ENCODE results near the gene SLC25A11.

The SLC25A11 gene

DNA sequence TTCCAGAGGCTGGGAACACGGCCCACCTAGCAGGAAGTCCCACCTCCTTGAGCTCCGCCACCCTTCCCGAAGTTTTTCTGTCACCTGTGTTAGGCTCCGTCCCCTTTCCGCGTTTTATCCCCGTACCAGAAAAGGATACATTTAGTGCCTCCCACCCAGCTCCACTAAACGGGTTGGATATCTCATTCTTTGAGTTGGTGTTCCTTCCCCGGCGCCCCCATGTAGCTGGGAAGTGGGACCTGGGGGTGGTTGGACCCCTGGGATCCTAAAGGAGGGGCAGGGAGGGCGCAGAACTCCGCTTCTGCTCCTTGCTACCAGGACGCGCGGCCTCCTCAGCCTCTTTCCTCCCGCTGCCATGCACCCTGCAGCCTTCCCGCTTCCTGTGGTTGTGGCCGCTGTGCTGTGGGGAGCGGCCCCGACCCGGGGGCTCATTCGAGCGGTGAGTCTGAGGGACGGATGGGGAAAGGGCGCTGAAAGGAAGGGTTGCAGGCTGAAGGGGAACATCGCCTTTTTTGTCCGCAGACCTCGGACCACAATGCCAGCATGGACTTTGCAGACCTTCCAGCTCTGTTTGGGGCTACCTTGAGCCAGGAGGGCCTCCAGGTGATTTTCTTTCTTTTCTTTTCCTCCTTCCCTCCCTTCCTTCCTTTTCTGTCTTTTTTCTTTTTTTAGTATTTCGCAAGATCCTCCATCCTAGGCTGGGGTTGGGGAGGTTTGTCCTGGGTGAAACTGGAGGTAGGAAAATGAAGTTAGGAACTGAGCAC, 891 bp upstream of the SLC25A11 start:
- H3K36me3 ChIP-seq (ENCODE audit: low read length), result no peaks in the 10 kb centered on the region; the same call in 1 of the 2 replicates
- no peaks in the 10 kb centered on the region for H3K9me3 ChIP-seq (ENCODE audit: insufficient read depth, low read length)
- H3K27me3 ChIP-seq (ENCODE audit: low read length), result no peaks in the 10 kb centered on the region
- H3K79me2 ChIP-seq (ENCODE audit: insufficient read depth, low read length), result peaks cover 54% of the 10 kb centered on the region
- H3K9me2 ChIP-seq (replicated peaks; ENCODE audit: insufficient read depth, low read length), result no peaks in the 10 kb centered on the region
- H3K4me3 ChIP-seq (ENCODE audit: insufficient read depth, low read length, poor library complexity, severe bottlenecking), result peak overlapping the region; percentile 78
- peak overlapping the region; percentile 93 for H3K9ac ChIP-seq (ENCODE audit: low read length)
- H3K4me2 ChIP-seq (ENCODE audit: low read depth, low read length, poor library complexity, severe bottlenecking), result peak overlapping the region; percentile 97
- H2AFZ ChIP-seq (ENCODE audit: low read depth, low read length, severe bottlenecking), result no peak overlapping the region
- TF ChIP-seq, protein P1, sequence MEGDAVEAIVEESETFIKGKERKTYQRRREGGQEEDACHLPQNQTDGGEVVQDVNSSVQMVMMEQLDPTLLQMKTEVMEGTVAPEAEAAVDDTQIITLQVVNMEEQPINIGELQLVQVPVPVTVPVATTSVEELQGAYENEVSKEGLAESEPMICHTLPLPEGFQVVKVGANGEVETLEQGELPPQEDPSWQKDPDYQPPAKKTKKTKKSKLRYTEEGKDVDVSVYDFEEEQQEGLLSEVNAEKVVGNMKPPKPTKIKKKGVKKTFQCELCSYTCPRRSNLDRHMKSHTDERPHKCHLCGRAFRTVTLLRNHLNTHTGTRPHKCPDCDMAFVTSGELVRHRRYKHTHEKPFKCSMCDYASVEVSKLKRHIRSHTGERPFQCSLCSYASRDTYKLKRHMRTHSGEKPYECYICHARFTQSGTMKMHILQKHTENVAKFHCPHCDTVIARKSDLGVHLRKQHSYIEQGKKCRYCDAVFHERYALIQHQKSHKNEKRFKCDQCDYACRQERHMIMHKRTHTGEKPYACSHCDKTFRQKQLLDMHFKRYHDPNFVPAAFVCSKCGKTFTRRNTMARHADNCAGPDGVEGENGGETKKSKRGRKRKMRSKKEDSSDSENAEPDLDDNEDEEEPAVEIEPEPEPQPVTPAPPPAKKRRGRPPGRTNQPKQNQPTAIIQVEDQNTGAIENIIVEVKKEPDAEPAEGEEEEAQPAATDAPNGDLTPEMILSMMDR (IDR thresholded peaks at IDR 0.05; ENCODE audit: insufficient read depth, low read length, poor library complexity, severe bottlenecking), result no peak
- TF ChIP-seq EZH2phosphoT487 (conservative IDR thresholded peaks at IDR 0.05; ENCODE audit: low read length), result no peak
- H4K20me1 ChIP-seq (ENCODE audit: low read depth, low read length), result no peaks in the 10 kb centered on the region
- H3K27ac ChIP-seq (ENCODE audit: low read depth, low read length), result peak overlapping the region; percentile 88
- peaks cover 43% of the 10 kb centered on the region for H3F3A ChIP-seq (ENCODE audit: insufficient read depth)

DNA sequence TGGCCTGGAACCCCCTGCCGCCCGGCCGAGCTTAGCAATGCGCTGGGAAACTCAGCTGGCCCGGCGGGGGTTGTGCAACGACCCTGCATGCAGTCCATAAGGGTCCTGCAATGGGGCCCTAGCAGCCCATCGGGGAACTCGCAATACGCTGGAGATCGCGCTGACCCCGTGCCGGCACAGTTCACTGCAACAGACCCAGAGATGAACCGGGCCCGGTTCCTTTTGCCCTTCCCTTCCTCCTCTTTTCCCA, 375 bp downstream of the SLC25A11 start:
- no peaks in the 10 kb centered on the region for H4K20me1 ChIP-seq (ENCODE audit: low read depth, low read length)
- H3K4me2 ChIP-seq (ENCODE audit: low read depth, low read length, poor library complexity, severe bottlenecking), result peak overlapping the region; percentile 73
- H3K9me2 ChIP-seq (replicated peaks; ENCODE audit: insufficient read depth, low read length), result no peaks in the 10 kb centered on the region
- peaks cover 48% of the 10 kb centered on the region for H3K79me2 ChIP-seq (ENCODE audit: insufficient read depth, low read length)
- H3F3A ChIP-seq (ENCODE audit: insufficient read depth), result peaks cover 31% of the 10 kb centered on the region
- peak overlapping the region; percentile 93 for H3K9ac ChIP-seq (ENCODE audit: low read length)
- TF ChIP-seq, protein P1 (IDR thresholded peaks at IDR 0.05; ENCODE audit: insufficient read depth, low read length, poor library complexity, severe bottlenecking), result no peak
- TF ChIP-seq EZH2phosphoT487 (conservative IDR thresholded peaks at IDR 0.05; ENCODE audit: low read length), result no peak
- H3K9me3 ChIP-seq (ENCODE audit: insufficient read depth, low read length), result no peaks in the 10 kb centered on the region
- H3K36me3 ChIP-seq (ENCODE audit: low read length), result no peaks in the 10 kb centered on the region
- peak overlapping the region; percentile 83 for H3K4me3 ChIP-seq (ENCODE audit: insufficient read depth, low read length, poor library complexity, severe bottlenecking)
- peak overlapping the region; percentile 88 for H3K27ac ChIP-seq (ENCODE audit: low read depth, low read length)
- H2AFZ ChIP-seq (ENCODE audit: low read depth, low read length, severe bottlenecking), result peak overlapping the region; percentile 50
- H3K27me3 ChIP-seq (ENCODE audit: low read length), result no peaks in the 10 kb centered on the region

DNA sequence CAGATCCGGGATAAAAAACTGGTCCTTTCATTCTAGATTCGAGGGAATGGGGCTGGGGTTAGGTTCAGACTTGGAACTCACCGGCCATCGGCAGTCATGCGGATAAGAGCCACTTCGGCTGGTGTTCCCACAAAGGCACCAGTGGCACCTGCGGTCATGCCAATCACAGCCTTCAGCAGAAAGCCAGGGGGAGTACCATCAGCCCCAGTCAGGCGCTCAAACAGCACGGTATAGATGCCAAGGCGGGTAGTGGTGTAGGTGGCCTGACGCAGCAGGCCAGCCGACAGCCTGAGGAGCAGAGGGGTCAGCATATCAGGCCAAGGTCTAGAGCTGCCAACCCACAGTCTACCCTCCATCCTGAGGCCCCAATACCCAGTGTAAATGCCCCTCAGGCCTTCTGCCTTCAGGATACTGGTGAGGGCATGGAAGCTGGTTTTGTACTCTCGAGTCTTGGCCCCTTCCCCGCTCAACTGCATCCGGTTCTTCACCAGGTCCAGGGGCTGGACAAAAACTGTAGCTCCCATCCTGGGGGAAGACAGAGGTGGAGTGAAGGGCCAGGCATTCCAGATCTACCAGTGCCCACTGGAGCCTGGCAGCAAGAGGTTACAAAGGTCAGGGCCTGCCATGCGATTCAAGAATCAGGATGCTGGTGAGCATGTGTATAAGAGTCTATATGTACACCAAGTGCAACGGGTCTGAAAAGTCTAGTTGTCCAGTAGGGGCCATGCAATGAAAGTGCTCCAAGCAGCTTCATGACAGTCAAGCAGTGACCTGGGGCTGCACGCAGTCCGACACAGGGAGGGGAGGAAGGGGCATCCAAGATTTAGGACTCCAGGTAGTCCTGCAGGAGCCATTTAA, 929 bp downstream of the SLC25A11 start:
- Histone ChIP-seq H3K9ac (ENCODE audit: low read length) (peak overlapping the region; percentile 93), H3K36me3 (ENCODE audit: low read length) (no peaks in the 10 kb centered on the region), H3K27me3 (ENCODE audit: low read length) (no peaks in the 10 kb centered on the region), H3K4me3 (ENCODE audit: insufficient read depth, low read length, poor library complexity, severe bottlenecking) (peak overlapping the region; percentile 83), H4K20me1 (ENCODE audit: low read depth, low read length) (no peaks in the 10 kb centered on the region), H3K9me3 (ENCODE audit: insufficient read depth, low read length) (no peaks in the 10 kb centered on the region), H3K27ac (ENCODE audit: low read depth, low read length) (peak overlapping the region; percentile 88), H3K9me2 (replicated peaks; ENCODE audit: insufficient read depth, low read length) (no peaks in the 10 kb centered on the region), H3F3A (ENCODE audit: insufficient read depth) (peaks cover 25% of the 10 kb centered on the region), H3K79me2 (ENCODE audit: insufficient read depth, low read length) (peaks cover 48% of the 10 kb centered on the region), H3K4me2 (ENCODE audit: low read depth, low read length, poor library complexity, severe bottlenecking) (peak overlapping the region; percentile 73), H2AFZ (ENCODE audit: low read depth, low read length, severe bottlenecking) (peak overlapping the region; percentile 50)
- TF ChIP-seq EZH2phosphoT487 (conservative IDR thresholded peaks at IDR 0.05; ENCODE audit: low read length), result no peak
- TF ChIP-seq, protein P1 (IDR thresholded peaks at IDR 0.05; ENCODE audit: insufficient read depth, low read length, poor library complexity, severe bottlenecking), result no peak
